SK-MEL-5 (cell line): ENCODE data around the gene ACOX3. TPM values are rescaled to one million over a fixed set of nuclear protein-coding genes. Genes with fewer than 3 reads are reported as not detected.
"Not testable (repeated sequence)": the region's sequence is repeated elsewhere in the genome, so short reads cannot be mapped to it uniquely, and the experiment has no call there.

ENCODE experiments used
- DNase-seq: peaks from one replicate; pipeline ENCODE4 v3.0.0-alpha.2; 2016; ENCODE audit warnings: low read depth, low spot score
- in situ Hi-C: cut with HindIII; loops from 2 replicates; pipeline ENCODE4 v1.10.0; 2016; ENCODE audit warnings: low sequenced_read_pairs, high pct_unique_total_duplicates, low pct_unique_long_range_greater_than_20kb
- total RNA-seq: library from RNA; depleted of rRNA; stranded (reverse); fragments of >200 nt; shearing (Covaris generic); gene quantifications from 2 replicates; pipeline ENCODE4 v1.2.3, GENCODE V29; 2014

The ACOX3 gene
- total RNA-seq, 1 experiment from 2014 or later, result 11.9 TPM

DNA sequence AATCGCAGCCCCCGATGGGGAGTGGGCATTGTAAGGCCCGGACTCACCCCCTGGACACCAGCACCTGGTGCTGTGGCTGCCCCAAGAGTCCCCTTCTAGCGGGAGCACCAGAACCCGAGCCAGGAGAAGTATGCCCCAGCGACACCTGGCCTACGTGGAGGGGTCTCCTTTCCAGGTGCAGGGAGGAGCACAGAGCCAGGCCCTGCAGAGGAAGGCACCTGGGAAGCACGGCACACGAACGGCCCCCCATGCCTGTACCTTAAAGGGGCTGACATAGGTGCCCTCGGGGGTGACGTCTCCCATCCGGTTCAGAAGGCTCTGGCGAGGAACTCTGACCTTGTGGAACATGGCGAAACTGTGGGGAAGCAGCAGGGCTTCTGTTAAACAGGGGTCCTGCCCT lies 41.2 kb downstream of the ACOX3 start:
- in situ Hi-C loops, result no loop called here
- no peak for DNase-seq

DNA sequence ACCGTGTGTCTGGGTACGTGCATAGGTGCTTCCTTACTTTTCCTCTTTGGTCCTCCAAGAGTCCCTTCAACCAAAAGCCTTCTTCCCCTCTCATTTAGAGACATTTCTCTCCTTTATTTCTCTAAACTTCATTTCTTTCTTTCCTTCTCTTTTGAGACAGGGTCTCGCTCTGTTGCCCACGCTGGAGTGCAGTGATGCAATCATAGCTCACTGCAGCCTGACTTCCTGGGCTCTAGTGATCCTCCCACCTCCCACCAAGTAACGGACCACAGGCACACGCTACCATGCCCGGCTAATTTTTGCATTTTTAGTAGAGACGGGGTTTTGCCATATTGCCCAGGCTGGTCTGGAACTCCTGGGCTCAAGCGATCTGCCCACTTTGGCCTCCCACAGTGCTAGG lies 42.2 kb downstream of the ACOX3 start:
- DNase-seq, result no peak
- in situ Hi-C loops, result no loop called here

DNA sequence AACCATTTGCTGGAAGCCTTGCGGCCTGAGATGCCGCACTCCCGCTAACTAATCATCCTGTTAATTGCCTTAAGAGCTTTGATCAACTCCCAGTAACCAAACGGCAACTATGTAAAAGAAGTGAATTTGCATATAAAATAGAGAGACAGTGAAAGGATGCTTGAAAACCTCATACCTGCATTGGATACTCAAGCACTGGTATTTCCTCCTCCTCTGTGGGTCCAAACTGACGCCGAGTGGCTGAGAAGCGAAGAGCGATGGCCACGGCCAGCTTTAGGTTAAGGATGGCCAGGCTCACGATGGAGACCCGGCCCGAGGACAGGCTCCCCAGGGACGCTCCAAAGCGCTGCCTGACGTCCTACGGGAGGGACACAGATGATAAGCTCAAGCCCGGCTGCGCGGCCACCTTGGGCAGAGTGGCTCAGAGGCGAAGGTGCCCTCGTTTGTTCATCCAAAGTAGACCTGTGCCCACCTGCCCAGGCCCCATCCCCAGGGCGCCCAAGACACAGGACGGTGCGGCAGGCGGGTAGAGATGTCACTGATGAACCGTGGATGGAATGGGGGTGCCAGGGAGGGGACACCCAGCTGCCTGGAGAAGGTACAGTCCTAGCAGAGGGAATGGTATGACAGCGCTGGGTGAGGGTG lies 43.6 kb downstream of the ACOX3 start:
- in situ Hi-C loops, result no loop called here
- no peak for DNase-seq

DNA sequence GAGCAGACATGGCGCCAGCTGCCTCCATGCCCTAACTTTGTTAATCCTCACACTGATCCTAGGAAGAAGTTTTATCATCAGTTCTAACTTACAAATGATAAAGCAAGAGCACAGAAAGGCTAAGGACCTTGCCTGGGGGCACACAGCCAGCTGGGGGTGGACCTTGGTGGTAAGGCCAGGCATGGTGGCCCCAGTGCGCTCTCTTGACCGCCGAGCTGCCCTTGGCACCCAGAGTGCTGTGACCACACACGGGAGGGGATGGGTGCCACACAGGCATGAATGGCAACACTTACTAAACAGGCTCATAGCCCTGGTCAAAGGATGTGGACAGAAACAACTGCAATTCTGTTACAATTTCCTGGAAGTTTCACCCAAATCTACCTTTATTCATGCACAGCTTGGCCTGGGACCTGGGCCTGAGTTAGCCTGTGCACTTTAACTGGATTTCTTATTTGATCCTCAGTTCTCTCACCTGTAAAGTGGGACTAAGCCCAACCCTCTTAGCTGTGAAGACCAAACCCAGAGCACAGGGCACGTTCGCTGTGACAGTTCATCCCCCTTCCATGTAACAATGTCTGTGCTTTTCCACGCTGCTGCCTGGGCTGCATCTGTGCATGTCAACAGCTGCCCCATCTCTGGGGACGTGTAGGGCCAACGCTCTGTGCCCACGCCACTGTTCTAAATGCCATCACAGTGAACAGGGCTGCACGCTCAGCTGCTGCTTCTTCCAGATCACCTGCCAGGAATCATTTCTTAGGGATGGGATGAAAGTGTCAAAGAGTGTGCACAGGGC lies 44.8 kb downstream of the ACOX3 start:
- in situ Hi-C loops, result no loop called here

DNA sequence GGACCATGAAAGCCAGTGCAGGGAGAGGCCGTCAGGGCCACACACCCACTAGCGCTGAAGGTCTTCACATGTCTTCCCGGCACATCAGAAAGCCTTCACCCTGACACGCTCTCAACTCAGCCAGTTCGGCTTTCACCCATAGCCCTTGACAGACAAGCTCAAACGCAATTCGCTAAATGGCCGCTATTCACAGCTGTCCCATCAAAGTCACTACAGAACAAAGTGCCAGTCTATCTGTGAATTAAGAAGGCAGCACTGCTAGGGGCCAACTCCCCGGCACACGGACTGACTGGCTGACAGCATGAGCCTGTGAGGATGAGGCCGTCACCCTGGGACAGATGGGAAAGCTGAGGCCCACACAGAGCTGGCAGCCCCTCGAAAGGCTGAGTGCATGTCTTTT lies 45.7 kb downstream of the ACOX3 start:
- no peak for DNase-seq
- in situ Hi-C loops, result no loop called here

More for the DNA sequence above, 44.8 kb downstream of the ACOX3 start:
- DNase-seq, result no peak

DNA sequence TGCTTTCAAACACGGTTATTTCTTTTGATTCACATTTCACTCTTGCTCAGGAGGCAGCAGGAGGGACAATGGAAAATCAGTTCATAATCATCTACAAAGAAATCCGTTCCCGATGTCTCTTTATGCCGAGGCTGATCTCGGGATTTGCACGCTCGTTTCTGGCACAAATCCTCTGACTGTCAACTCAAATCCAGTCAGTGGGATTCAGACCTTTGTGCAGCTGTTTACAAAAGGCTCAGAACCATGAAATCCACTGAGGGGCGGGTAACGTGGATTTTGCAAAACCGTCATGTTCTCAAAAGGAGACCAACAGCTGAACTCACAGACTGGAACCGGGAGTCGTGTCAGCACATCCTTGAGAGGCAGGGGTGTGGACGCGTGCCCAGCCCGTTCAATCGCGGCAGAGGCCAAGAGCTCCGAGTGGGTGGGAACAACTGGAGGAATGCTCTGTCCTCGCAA lies 46.4 kb downstream of the ACOX3 start:
- in situ Hi-C loops, result no loop called here

DNA sequence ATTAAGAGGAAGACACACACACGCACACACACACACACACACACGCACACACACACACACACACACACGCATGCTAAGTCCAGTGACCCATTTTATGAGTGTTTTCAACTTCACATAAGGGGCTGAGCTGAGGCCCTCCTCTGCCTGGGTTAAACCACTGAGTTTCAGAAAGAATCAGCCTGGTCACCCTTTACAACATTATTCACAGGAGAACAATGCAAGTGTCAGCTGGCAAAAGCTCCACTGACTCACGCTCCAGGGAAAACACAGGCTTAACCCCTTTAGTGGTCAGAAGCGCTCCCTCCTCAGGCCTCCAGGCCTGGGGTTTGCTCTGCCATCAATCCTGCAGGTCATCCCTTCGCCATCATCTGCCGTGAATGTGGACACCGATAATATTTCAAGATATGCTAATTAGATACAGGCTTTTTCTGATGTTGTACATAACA lies 46.9 kb downstream of the ACOX3 start:
- no peak for DNase-seq
- in situ Hi-C loops, result no loop called here

More for the DNA sequence above, 46.4 kb downstream of the ACOX3 start:
- no peak for DNase-seq

DNA sequence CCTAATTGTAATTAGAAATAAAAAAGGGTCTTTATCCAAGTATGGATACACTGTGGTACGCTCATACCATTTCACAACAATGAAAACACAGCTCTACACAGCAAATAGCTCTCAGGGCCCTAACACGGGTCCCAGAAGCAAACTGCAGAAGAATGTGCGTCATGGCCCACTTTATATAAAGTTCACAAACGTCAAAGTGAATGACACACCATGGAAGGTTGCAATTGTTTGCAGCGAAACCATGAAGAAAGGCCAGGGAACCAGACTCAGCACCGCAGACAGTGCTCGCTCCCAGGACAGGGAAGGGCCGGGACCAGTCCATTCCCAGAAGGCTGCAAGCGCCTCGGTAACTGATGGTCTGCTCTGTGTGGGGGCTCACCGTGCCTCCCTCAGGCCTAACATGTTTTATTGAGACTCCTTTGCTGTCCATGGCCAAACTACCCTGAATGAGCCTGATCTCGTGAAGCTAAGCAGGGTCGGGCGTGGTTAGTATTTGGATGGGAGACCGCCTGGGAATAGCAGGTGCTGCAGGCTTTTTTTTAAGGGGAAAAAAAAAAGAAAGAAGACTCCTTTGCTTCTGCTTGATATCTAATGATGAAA lies 47.8 kb downstream of the ACOX3 start:
- peak; percentile 9 for DNase-seq
- in situ Hi-C loops, result no loop called here

DNA sequence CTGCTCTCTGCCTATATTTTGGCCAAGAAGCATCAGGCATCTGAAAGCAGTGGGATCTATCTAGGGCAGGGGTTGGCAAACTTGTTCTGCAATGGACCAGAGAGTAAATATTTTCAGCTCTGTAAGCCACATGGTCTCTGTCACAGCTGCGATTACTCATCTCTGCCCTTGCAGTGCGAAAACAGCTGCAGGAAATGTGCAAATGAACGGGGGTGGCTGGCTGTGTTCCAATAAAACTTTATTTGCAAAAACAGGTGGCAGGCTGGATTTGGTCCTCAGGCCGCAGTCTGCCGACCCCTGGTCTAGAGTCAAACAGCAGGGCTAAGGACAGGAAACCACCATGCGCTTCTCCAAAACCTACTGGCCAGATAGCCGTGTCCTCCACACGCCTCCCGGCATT lies 48.6 kb downstream of the ACOX3 start:
- DNase-seq, result no peak
- in situ Hi-C loops, result no loop called here

DNA sequence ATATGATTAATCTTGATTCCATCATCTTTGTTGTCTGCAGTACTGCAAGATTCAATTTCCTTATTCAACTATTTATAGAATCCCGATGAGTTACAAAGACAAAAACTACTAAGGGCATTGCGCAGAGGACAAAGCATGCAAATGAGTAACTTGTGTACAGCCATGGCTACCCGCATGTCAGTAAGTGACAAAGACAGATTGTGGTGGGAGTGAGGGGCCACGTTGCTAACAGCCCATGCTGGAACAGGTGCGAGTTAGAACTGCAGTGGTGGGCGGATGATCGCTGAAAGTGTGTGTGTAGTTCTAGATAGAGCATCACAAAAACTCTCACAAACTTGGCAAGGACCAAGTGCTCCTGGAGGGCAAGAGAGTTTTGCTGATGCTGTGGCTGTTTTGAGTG lies 49.5 kb downstream of the ACOX3 start:
- in situ Hi-C loops, result no loop called here
- DNase-seq, result no peak

DNA sequence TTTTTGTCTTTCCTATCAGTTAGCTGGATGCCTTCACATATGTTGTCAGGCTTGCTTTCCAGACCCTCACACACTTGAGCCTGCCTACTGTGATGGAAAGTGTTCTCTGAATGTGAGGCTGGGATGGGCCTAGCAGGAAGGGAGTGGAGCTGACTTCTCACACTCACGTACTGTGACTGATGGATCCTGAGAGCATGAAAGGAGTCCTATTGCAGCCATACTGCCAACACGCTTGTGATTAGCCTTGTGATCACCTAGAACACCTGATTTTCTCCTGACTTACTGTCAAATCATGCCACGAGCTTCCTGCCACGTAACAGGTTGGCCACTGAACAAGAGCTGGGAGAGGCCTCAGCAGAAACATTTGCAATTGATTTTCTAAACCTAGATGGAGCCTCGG lies 49.9 kb downstream of the ACOX3 start:
- in situ Hi-C loops, result no loop called here
- peak; percentile 14 for DNase-seq

DNA sequence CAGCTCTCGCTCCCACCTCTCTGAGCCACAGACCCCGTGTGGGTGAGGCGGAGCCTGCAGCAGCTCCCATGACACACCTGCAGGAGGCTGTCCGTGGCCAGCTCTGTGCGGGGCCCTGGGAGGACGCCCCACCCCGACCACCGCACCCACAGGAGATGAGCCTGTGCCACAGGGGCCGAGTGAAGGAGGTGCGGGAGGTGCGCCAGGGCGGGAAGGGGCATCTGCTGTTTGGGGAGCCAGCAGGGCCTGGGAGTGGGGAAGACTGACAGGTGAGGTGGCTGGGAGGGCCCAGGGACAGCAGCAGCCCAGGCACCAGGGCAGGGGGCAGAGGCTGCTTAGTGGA lies 52.0 kb downstream of the ACOX3 start:
- no peak for DNase-seq
- in situ Hi-C loops, result no loop called here

DNA sequence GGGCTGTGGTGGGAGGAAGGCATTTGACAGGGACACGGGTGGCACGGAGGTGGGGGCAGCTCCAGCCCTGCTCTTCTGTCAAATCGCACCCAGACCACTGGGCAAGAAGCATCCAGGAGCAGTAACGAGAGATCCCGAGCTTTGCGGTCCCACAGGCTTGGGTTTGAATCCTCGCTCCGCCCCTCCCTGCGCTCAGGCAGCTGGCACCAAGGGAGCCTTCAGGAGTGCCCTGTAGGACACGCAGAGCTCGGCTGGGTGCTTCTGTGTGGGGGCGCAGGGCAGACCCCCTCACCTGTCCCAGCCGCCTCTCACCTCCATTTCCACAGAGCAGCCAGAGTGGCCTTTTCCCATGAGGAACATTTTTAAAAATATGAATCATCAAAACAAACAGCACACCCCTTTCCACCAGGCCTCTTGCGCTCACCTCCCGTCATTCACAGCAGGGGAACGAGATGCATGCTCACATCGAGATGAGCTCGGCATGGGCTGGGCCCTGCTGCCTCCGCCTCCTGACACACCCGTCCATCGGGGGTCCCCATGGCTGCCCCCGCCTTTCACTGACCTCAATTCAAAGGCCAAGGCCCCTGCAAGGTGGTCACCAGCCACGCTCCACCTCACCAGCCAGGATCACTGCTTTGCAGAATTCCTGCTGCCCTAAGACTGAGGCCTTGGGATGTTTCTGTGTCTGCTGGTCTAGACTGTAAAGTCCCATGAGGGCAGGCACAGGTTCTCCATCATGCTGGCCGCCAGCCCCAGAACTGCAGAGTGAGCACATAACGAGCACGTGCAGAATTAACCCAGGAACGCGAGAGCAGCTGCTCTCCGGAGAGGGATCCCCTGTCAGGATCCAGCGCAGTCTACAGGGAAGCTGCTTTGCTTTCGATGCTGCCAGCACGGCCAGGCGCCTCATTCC lies 52.7 kb downstream of the ACOX3 start:
- in situ Hi-C loops, result no loop called here
- DNase-seq, result no peak

DNA sequence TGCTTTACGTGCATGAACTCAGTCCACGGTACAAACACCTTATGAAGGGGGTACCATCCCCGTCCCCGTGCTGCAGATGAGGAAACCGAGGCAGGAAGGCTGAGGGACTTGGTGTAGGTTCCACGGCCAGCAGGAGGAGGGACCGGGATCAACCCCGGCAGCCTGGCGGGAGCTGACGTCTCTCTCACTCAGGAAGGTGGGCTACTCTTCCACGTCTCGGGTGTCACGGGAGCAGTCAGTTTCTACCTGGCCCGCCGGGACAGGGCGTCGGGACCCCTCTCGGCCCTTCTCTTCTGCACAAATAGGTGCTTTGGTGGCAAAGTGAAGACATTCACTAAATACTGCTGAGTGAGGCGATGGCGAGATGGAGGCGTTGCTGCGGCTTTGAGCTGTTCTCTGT lies 53.3 kb downstream of the ACOX3 start:
- in situ Hi-C loops, result no loop called here
- no peak for DNase-seq

DNA sequence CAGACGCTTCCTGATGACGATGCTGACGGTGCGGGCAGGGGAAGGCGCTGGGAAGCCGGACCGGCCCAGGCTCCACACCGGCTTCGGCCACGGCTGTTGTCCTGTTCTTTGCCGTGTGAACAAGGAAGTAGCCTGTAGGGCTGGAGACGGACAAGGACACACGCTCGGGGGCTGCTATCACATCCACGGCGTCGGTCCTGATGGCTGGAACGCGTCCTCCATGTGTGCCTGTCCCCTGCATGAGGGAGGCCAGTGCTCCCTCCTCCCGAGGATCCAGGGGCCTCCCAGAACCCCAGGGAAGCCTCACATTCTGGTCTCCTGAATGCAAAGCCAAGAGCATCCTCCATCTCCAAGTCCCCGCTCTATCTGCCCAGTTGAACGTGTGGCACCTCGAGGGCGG lies 53.8 kb downstream of the ACOX3 start:
- no peak for DNase-seq
- in situ Hi-C loops, result no loop called here

DNA sequence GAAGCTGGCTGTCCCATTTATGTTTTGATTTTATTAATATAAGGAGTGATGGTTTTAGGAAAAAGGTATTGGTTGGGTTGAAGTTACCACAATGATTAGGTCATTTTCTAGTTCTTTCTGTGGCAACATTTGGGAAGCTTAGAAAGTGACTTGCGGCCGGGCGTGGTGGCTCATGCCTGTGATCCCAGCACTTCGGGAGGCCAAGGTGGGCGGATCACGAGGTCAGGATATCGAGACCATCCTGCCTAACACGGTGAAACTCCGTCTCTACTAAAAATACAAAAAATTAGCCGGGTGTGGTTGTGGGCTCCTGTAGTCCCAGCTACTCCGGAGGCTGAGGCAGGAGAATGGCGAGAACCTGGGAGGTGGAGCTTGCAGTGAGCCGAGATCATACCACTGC lies 54.4 kb downstream of the ACOX3 start:
- in situ Hi-C loops, DNase-seq: not testable (repeated sequence)

DNA sequence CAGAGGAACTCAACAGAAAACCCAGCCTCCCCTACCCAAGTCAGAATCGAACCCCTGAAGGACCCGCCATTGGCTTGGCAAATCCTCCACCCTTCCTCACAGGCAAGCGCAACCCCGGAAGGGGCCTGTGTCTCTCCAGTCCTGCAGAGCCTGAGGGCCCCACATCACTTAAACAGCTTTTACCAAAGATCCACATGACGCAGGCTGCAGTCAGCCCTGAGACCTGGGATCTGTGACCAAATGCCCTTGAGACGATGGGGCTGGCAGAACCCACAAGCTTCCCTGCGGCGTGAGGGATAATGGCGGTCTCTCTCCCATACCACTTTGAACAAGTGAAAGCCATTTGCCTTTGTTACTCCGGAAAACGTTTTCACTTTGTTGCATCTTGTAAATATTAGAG lies 54.9 kb downstream of the ACOX3 start:
- in situ Hi-C loops, result no loop called here
- no peak for DNase-seq

DNA sequence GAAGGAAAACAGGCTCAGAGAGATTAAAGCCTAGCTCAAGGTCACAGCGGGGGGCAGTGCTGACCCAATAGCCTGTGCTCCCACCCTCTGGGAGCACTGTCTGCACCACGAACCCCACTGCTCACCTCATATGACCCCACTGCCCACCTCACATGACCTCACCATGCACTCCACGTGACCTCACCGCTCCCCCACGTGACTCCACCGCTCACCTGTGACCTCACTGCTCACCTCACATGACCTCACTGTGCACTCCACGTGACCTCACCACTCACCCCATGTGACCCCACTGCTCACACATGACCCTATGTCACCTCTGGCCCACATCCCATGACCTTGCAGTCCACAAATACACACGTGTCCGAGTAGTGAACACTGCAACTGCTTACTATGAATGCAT lies 55.4 kb downstream of the ACOX3 start:
- no peak for DNase-seq
- in situ Hi-C loops, result no loop called here
